ENCODE data around the gene HBS1L.

The HBS1L gene

DNA sequence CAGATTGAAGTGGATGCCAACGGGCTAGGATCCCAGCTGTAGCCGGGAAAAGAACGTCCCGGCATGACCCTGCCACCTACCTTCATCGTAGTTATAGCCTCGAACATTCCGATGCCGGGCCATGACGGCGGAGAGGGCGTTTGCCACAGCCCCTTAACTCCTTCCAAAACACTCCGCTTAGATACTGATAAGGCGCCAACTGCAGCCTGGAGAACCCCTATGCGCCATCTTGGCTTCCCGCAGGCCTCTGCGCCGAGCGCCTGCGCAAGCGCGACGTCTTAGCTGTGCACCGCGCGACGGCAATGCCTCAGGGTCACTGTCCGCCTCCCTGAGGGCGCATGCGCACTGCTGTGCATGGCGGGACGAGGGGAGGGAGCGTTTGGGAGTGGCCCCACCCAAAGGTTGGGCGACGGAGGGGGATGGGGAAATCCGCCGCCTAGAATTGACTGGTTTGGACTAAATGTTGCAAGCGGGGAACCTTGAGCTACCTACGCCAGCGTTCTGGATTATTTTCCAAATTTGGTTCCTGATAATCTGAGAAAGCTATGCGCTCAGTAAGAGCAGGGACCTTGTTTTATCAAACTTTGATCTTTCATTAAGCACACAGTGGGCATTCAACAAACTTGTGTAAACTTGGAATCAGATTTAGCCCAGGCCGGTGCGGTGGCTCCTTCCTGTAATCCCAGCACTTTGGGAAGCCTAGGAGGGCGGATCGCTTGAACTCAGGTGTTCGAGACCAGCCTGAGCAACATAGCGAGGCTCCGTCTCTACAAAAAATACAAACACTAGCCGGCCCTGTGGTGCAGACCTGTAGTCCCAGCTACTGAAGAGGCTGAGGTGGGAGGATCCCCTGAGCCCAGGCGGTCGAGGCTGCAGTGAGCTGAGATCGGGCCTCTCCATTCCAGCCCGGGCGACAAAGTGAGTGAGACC is at the start of gene HBS1L:
TSS of gene HBS1L (minus strand) at position 254 of the 930 bp plus-strand sequence. CDS start at position 123, 131 bp downstream.
- DNase-seq = peak; percentile 97

DNA sequence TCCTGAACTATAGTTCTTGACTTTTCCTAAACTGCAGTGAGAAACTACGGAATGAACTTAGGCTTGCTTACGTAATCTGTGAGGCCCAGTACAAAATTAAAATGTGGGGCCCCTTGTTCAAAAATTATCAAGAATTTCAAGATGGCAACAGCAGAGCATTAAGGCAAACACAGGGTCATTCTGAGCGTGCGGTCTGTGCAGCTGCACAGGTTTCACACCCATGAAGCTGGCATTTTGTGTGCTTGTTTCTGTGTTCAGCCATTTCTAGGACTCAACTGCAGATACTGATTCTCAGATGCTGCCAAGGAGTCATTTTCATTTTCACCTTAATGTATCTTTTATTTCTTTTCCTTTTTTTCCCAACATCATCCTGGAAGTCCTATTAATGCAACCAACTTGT is 49.6 kb upstream of the HBS1L start:
- no peak for DNase-seq

DNA sequence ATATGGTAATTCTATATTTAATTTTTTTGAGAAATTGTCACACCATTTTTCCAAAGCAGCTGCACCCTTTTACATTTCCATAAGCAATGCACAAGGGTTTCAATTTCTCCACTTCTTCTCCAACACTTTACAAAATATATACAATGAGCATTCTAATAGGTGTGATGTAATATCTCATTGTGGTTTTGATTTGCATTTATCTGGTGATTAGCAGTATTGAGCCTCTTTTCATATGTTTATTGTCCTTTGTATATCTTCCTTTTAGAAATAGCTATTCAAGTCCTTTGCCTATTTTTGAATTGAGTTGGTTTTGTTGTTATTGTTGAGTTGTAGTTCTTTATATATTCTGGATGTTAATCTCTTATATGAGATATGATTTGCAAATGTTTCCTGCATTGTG is 47.6 kb upstream of the HBS1L start:
- DNase-seq = no peak

DNA sequence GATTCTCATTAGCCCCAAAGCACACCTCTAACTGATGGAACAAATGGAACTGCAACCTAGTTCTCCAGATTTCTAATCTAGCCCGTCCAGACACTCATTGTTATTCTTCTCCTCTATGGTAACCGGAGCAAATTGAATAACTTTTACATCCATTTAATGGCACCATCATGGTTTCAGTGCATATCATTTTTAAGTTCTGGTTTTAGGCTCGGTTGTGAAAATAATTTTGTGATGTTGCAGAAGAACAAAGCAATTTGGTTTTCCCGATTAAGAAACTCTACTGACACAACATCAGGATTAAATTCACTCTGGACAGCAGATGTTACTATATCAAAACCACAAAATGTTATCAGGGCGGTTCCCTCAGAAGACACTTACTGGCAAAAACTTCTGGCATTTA is 42.5 kb upstream of the HBS1L start:
- no peak for DNase-seq

DNA sequence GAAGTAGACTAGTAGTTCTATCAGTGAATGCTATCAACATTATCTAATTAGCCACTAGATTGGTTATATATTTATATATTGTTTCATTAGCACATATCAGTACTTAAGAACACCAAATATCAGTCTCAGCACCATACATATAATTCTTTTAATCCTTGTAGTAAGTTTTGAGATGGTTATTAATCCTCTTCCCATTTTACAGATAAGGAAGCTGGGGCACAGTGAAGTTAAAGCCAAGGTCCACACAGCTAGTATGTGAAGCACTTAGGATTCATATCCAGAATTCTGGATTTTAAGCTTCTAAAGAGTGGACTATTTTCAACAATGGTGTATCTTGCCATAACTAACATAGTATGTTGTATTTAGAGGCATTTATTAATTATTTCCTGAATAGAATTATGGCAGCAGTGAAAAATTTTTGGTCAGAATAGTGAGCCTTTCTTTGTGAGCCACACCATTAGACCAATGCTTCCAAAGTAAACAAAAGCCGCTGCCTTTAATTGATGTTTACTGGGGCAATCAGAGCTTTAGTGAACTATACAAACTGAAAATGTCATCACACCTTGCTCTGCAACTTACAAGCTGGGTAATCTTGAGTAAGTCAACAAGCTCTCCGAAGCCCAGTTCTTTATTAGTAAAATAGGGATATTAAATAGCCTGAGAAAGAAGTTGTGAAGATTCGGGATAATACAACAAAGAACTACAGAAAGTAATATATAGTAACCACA is 41.9 kb upstream of the HBS1L start:
- no peak for DNase-seq

DNA sequence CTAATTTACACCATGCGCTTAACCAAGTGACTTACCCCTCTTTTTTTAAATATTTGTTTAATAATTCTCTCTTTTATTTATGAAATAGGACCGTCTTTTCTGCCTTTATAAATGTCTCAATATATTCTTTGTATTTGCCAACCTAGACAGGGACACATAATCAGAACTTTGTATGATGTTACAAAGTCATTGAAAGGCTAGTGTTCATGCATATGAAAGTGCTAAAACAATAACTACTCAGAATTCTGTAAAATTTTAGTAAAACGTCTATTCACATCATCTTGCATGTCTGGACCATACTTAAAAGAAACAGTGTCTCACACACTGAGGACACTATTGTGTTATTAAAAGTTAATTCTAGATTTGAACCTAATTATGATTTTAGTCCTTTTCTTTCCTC is 41.1 kb upstream of the HBS1L start:
- no peak for DNase-seq

DNA sequence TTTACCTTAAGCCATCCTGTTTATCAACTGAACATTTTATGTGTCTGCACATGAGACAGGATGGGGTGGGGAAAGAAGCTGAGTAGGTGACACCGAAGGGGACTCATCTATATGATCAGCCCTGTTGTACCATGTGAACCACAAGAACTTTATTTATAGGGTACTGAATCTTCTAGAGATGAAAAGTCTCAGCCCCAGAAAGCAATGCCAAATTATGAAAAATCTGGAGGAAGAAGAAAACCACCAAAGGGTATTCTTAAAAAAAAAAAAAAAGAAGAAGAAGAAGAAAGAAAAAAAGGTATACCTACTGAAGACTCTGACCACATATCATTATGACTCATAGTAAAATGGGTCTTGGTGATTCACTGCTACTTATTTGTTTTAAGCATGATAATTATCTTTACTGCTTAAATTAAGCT is 39.8 kb upstream of the HBS1L start:
- DNase-seq = no peak

DNA sequence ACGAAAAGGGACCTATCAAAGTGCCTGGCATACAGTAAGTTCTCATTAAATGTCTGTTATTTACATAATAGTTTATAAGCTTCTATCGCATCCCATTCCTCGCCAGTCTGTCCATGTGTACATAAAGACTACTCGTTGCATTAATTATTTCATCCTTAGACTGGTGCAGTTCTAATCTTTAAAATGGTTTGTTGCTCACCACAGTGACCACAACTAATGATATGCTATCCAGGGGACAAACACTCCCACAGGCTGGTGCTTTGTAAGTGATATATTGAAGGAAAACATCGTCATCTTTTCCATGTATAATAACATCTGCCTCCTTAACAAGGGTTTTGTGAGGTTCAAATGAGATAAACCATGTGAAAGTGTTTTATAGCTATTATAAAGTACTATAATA is 39.0 kb upstream of the HBS1L start:
- no peak for DNase-seq

DNA sequence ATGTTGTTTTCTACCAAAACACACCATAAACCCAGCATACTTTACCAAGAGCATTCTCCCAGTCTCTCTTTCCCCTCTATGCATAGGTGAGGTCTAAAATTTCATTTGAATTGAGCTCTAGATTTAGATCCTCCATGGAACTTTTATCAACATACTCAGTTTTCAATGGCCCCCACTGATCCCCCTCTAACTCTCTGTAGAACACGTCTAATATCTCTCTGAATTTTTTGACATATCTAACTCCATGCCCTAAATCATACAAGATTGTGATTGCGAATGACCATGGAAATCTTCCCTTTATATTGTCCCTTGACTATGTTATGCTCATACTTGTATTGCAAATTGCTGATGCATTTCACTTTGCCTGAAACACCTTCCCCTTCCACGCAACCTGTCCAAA is 38.1 kb upstream of the HBS1L start:
- DNase-seq = no peak

DNA sequence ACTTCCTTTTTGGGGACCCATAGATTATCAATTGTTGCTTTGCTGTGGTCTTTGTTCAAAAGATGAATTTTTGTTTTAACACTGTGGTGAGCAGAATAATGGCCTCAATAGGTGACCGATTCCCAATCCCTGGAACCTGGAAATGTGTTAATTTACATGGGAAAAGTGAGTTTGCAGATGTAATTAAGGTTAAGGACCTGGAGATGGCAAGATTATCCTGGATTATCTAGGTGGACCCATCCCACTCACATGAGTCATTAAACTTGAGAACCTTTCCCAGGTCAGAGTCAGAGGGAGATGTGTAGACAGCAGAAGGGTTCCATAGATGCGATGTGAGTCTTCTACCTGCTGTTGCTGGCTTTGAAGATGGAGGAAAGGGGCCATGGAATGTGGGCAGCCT is 36.2 kb upstream of the HBS1L start:
- no peak for DNase-seq

DNA sequence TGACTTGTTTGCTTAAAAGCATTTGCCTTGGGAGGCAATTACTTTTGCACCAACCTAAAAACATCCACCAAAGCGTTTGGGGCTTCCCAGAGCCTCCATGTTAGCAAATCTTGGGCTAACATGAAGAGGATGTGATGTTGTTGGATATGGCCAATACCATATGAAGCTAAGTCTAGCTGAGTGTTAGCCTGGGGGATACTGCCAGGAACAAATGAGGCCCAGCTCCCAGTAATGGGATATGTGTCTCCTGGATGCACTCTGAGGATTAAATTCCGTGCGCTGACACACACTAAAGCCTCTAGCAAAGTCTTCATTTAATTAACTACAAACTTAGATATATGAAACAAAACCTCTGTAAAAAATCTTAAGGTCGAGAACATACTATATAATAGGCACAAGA is 35.3 kb upstream of the HBS1L start:
- no peak for DNase-seq

DNA sequence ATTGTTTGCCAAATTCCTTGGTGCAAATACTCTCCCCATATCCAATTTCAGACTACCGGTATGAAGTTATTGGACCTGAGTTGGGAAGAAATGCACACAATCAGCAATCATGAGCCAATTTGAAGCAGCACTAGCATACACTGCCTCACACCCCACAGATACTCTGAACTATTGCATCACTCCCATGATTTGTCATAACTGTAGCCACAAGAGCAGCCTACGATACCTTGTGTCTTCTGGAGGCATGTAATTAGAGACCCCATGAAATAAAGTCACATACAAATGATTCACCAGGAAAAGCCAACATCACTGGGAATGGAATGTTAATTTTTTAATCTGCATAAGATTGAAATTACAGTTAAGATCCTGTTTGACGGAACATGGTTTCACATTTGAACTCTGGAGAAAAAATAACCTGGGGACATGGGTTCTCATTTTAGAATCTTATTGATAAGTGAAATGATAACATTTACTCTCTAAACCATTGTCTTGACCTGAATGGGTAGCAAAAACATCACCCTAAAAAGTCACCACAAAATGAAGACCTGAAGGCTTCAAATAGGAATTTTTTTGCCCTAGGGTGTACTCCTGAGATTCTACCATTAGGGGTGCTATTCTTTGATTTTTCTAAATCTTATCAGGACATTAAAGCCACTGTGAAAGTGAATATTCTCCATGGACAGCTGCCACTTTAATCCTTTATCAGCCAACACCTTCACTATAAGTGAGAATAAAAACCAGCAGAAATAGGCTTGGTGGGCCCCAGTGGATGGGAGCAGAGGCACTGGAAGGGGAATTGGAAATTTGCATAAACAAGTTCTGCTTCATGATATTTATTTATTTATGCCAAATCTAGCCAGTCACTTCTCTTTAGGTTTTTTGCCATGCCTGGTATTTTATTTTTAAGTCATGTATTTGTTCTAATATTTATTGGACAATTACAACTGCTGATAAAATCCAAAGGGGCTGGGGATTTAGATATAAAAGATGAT is 34.5 kb upstream of the HBS1L start:
- no peak for DNase-seq

DNA sequence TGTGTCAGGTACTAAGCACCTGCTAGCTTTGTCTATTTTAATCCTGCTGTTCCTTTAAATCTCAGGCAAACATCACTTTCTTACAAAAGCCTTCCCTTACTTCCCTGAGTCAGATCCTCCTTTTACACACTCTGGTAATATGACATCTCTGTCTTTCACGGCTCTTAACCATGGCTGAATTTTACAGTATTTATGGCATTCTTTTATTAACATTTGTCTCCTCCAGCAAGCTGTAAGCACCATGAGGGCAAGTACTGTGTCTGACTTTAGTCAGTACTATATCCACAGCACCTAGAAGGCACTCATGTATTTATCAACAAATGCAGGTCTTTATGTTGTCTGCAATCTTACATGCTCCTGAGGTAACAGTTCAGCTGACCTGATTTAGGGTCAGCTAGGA is 33.7 kb upstream of the HBS1L start:
- no peak for DNase-seq

DNA sequence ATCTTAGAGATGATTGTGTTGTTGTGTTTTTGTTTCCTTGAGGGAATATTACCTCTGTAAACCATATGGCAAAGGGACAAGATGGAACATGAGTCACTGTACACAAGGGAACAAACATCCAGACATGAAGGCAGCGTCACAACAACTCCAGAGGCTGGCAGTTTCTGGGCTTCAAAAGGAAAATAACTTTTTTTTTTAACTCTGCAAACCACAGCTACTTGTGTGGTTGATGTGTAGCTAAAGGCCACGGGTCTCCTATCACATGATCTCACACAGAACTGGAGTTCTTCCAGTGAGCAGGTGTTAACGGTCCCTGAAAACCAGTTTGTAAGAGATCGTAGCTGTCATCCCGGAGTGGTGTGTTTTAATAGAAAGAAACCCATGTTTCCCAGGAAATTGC is 33.2 kb upstream of the HBS1L start:
- no peak for DNase-seq

DNA sequence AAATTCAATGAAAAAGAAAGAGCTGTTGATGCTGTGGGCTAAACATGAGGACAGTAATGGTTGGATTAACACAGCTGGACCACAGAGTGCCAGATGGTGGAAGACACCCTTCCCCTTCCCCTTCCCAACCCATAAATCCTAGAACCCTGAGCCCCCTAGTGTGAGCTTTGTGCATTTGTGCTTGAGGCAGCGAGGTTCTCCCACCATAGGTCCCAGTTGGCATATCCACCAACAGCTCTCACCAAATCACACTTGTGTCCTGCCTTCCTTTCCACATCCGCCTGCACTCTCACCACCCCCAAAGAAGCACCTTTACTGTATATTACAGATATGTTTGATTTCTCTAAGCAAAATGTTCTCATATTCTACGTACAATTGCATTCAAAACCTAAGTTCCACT is 32.8 kb upstream of the HBS1L start:
- DNase-seq = no peak

DNA sequence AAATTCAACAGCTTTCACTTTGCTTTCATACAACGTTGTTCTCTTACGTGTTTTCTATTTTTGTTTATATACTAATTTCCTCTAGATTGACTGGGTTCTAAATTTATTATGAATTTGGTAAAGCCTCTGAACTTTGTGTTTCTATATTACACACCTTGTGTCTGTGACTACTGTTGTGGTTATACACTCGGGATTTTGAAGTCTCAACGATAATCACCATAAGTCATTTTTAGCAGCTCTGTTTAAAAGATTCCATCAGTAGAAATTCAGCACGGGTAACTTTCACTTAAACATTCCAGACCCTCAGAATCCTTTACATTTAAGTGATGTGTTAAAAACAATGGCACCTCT is 31.8 kb upstream of the HBS1L start:
- no peak for DNase-seq

DNA sequence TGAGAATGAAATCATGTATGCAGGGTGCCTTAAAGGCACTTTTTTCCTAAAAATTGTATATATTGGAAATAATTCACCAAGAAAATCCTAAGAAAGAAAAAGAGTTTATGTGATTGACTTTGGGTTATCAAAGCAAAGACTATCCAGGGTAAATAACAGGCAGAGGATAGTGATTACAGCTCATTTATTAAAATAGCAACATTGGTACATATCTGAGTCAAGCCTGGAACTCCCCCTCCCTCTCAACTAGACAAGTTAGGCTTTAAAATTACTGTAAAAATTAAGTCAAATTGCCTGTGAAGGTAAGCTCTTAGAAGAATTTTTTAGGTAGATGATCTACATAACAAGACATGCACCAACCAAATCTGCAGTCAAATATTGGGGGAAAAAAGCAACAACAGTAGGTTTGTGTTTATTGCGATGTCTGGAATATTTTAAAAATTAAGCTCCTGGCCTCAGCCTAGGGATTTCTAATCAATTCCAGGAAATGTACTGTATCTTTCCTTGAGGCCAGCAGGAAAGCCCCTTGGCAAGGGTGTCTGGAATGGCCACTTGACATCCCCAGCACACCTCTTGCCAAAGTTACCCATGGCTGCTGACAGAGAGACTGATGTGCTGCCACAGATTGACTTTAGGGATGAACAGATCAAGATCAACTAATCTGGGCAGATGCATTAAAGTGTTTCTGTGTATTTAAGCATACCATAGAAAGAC is 31.2 kb upstream of the HBS1L start:
- no peak for DNase-seq

DNA sequence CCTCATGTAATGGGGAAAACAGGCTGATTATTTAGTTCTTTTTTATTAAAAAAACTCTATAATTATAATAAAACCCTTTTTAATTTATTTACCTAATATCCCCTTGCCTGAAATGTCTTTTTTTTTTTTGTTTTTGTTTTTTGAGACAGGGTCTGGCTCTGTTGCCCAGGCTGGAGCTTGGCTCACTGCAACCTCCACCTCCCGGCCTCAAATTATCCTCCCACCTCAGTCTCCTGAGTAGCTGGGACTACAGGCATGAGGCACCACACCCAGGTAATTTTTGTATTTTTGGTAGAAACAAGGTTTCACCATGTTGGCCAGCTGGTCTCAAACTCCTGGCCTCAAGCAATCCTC is 30.3 kb upstream of the HBS1L start:
- no peak for DNase-seq

DNA sequence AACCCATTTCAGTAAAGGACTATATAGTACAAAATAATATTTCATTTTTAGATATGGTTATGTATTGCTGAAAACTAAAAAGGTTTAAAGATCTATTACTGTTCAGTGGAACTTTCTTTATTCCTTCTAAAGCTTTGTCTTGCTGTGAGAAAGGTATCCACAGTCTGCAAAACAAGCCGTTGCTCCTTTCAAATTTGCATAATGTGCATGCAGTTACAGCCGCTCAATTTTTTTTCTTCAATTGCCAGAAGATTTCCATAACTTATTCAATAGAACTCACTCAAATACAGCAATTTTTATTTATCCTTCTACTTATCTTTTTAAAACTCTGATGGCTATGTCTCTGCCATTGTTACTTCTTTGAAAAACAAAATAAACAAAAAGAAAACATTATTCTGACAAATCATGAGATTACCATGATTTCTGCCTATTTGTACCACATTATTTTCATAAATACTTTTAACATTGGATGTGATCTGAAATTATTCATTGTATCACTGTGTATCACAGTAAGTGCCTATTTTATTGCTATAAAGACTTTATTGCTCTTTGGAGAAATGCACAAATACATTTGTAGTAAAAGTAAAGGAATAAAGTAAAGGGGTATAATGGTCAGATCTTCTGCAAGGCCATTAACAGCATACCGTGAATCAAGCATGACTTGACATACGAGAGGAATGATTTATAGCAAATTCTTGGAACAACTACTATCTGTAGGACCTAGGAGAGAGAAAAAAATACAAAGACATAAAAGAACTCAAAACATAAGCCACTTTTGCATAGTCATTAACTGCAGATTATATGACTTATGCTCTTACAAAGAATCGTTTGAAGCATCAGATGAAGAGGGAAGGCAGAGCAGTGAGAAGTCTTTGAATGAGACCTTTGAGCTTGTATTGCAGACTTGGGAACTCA is 29.6 kb upstream of the HBS1L start:
- DNase-seq = no peak

DNA sequence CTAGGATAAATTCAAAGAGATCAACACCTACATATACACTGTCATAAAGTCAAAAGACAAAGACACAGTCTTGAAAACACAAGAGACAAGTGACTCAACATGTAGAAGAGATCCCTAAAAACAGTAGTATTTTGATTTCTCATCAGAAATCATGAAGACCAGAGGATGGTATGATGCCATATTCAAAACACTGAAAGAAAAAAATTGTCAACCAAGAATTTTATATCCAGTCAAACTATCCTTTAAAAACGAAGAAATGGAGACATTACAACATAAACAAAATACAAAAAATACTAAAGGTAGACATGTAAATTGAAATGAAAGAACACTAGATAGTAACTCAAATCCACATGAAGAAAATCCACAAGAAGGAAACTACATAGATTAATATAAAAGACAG is 27.3 kb upstream of the HBS1L start:
- no peak for DNase-seq

DNA sequence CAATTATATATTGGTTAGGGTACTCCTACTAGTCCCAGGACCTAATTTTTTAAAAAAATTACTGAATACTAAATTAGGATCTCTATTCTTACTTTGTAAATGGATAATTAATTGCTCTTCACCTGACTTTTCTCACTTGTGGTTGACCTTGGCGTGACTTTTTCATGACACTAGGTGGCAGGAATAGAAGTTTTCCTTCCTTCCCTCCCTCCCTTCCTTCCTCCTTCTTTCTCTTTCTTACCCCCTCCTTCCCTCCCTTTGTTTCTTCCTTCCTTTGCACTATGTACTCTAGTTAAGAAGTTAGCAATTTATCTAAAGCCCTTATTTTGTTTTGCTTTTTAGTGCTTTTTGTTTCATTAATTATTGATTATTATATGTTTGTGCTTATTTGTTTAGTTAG is 20.4 kb upstream of the HBS1L start:
- DNase-seq = no peak

Data from midbrain (tissue), 1 donor.